ENCODE measurements around the gene ADORA3. TPM values are rescaled to one million over a fixed set of nuclear protein-coding genes. Genes with fewer than 3 reads are reported as not detected.

ADORA3 gene
- total RNA-seq, 1 donor from 2014 or later: not detected

GRCh38 chr1:111520053-111520452 is 16.6 kb upstream of the ADORA3 start:
- H3K27ac Mint-ChIP-seq (ENCODE audit: unreplicated experiment): no peak overlapping the region
- no peak overlapping the region for H3K4me3 Mint-ChIP-seq (ENCODE audit: unreplicated experiment)
- no peaks in the 10 kb centered on the region for H3K4me1 Mint-ChIP-seq (ENCODE audit: unreplicated experiment)
- H3K9me3 Mint-ChIP-seq (ENCODE audit: unreplicated experiment): no peaks in the 10 kb centered on the region
- DNase-seq (ENCODE audit: extremely low spot score, unreplicated experiment): no peak
- no peaks in the 10 kb centered on the region for H3K36me3 Mint-ChIP-seq (ENCODE audit: unreplicated experiment)
- no peak for TF ChIP-seq CTCF (IDR thresholded peaks at IDR 0.05)
- peaks cover 9% of the 10 kb centered on the region for H3K27me3 Mint-ChIP-seq (ENCODE audit: unreplicated experiment)

- H3K4me3 Mint-ChIP-seq (ENCODE audit: unreplicated experiment): no peak overlapping the region
- peaks cover 7% of the 10 kb centered on the region for H3K27me3 Mint-ChIP-seq (ENCODE audit: unreplicated experiment)
- no peaks in the 10 kb centered on the region for H3K4me1 Mint-ChIP-seq (ENCODE audit: unreplicated experiment)
- H3K27ac Mint-ChIP-seq (ENCODE audit: unreplicated experiment): no peak overlapping the region
- TF ChIP-seq CTCF (IDR thresholded peaks at IDR 0.05): no peak
- no peaks in the 10 kb centered on the region for H3K9me3 Mint-ChIP-seq (ENCODE audit: unreplicated experiment)
- no peak for DNase-seq (ENCODE audit: extremely low spot score, unreplicated experiment)
- no peaks in the 10 kb centered on the region for H3K36me3 Mint-ChIP-seq (ENCODE audit: unreplicated experiment)
These were observed 14.2 kb upstream of the ADORA3 start for GRCh38 chr1:111517469-111518225.

- no peak for DNase-seq (ENCODE audit: extremely low spot score, unreplicated experiment)
- H3K4me1 Mint-ChIP-seq (ENCODE audit: unreplicated experiment): no peaks in the 10 kb centered on the region
- H3K36me3 Mint-ChIP-seq (ENCODE audit: unreplicated experiment): no peaks in the 10 kb centered on the region
- no peaks in the 10 kb centered on the region for H3K9me3 Mint-ChIP-seq (ENCODE audit: unreplicated experiment)
- no peak for TF ChIP-seq CTCF (IDR thresholded peaks at IDR 0.05)
- H3K27ac Mint-ChIP-seq (ENCODE audit: unreplicated experiment): no peak overlapping the region
- H3K4me3 Mint-ChIP-seq (ENCODE audit: unreplicated experiment): no peak overlapping the region
- peaks cover 2% of the 10 kb centered on the region for H3K27me3 Mint-ChIP-seq (ENCODE audit: unreplicated experiment)
These were observed 12.6 kb upstream of the ADORA3 start for GRCh38 chr1:111516005-111516535.

GRCh38 chr1:111515291-111516004 is 12.0 kb upstream of the ADORA3 start:
- DNase-seq (ENCODE audit: extremely low spot score, unreplicated experiment): no peak
- Mint-ChIP-seq H3K36me3 (ENCODE audit: unreplicated experiment) (no peaks in the 10 kb centered on the region), H3K27me3 (ENCODE audit: unreplicated experiment) (no peaks in the 10 kb centered on the region), H3K4me1 (ENCODE audit: unreplicated experiment) (no peaks in the 10 kb centered on the region), H3K27ac (ENCODE audit: unreplicated experiment) (no peak overlapping the region), H3K9me3 (ENCODE audit: unreplicated experiment) (no peaks in the 10 kb centered on the region), H3K4me3 (ENCODE audit: unreplicated experiment) (no peak overlapping the region)
- TF ChIP-seq CTCF (IDR thresholded peaks at IDR 0.05): no peak

- Mint-ChIP-seq H3K4me3 (ENCODE audit: unreplicated experiment) (no peak overlapping the region), H3K4me1 (ENCODE audit: unreplicated experiment) (peaks cover 5% of the 10 kb centered on the region), H3K9me3 (ENCODE audit: unreplicated experiment) (no peaks in the 10 kb centered on the region)
These were observed 10.1 kb upstream of the ADORA3 start for GRCh38 chr1:111513410-111514020.

More at GRCh38 chr1:111513410-111514020, 10.1 kb upstream of the ADORA3 start:
- no peaks in the 10 kb centered on the region for H3K27me3 Mint-ChIP-seq (ENCODE audit: unreplicated experiment)
- no peaks in the 10 kb centered on the region for H3K36me3 Mint-ChIP-seq (ENCODE audit: unreplicated experiment)
- H3K27ac Mint-ChIP-seq (ENCODE audit: unreplicated experiment): no peak overlapping the region
- TF ChIP-seq CTCF (IDR thresholded peaks at IDR 0.05): no peak
- DNase-seq (ENCODE audit: extremely low spot score, unreplicated experiment): no peak

Data from osteocyte (in vitro differentiated cells).